ENCODE data around the gene C16orf87. TPM values are rescaled to one million over a fixed set of nuclear protein-coding genes. Genes with fewer than 3 reads are reported as not detected.

Gene C16orf87
- total RNA-seq, 1 donor from 2014 or later: 8.2 TPM

DNA sequence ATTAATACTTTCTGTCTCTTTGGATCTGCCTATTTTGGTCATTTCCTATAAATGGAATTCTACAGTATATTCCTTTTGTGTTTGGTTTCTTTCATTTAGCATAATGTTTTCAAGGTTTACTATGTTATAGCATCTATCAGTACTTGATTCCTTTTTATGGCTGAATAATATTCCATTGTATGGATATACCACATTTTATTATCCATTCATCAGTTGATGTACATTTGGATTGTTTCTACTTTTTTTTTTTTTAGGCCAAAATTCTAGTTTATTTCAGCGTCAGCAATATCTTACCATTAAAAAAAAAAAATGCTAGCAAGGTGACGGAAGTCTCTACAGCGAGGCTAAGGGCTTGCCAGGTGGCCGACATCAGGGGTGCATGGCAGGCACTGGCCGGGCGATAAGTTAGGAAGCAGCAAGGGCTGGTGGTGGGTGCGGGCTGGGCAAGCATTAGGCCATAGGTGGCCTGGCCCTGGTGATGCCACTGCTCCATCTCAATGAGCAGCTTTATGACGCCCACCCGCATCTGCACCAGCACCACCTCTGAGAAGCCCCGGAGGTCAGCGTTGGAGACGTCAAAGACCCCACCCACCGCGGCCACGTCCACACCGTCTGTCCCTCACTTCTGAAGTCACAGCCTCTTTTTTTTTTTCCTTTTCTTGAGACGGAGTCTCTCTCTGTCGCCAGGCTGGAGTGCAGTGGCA lies 11.4 kb upstream of the C16orf87 start:
- intact Hi-C loops (cut with DNase I): no loop called here
- H3K4me3 ChIP-seq: no peak overlapping the region
- no peak for DNase-seq
- TF ChIP-seq, protein P1, sequence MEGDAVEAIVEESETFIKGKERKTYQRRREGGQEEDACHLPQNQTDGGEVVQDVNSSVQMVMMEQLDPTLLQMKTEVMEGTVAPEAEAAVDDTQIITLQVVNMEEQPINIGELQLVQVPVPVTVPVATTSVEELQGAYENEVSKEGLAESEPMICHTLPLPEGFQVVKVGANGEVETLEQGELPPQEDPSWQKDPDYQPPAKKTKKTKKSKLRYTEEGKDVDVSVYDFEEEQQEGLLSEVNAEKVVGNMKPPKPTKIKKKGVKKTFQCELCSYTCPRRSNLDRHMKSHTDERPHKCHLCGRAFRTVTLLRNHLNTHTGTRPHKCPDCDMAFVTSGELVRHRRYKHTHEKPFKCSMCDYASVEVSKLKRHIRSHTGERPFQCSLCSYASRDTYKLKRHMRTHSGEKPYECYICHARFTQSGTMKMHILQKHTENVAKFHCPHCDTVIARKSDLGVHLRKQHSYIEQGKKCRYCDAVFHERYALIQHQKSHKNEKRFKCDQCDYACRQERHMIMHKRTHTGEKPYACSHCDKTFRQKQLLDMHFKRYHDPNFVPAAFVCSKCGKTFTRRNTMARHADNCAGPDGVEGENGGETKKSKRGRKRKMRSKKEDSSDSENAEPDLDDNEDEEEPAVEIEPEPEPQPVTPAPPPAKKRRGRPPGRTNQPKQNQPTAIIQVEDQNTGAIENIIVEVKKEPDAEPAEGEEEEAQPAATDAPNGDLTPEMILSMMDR (IDR thresholded peaks at IDR 0.05): no peak
- H3K27me3 ChIP-seq: peaks cover 12% of the 10 kb centered on the region
- H3K27ac ChIP-seq: no peak overlapping the region
- ATAC-seq: no peak
- no peaks in the 10 kb centered on the region for H3K9me3 ChIP-seq
- no peaks in the 10 kb centered on the region for H3K36me3 ChIP-seq
- H3K4me1 ChIP-seq: no peaks in the 10 kb centered on the region

GRCh38 chr16:46839986-46840443 lies 9.0 kb upstream of the C16orf87 start:
- no peak overlapping the region for H3K4me3 ChIP-seq
- no peaks in the 10 kb centered on the region for H3K4me1 ChIP-seq
- intact Hi-C loops (cut with DNase I): no loop called here
- H3K36me3 ChIP-seq: no peaks in the 10 kb centered on the region
- peaks cover 7% of the 10 kb centered on the region for H3K27me3 ChIP-seq
- no peaks in the 10 kb centered on the region for H3K9me3 ChIP-seq
- no peak for DNase-seq
- no peak overlapping the region for H3K27ac ChIP-seq
- no peak for ATAC-seq
- TF ChIP-seq, protein P1 (IDR thresholded peaks at IDR 0.05): no peak

DNA sequence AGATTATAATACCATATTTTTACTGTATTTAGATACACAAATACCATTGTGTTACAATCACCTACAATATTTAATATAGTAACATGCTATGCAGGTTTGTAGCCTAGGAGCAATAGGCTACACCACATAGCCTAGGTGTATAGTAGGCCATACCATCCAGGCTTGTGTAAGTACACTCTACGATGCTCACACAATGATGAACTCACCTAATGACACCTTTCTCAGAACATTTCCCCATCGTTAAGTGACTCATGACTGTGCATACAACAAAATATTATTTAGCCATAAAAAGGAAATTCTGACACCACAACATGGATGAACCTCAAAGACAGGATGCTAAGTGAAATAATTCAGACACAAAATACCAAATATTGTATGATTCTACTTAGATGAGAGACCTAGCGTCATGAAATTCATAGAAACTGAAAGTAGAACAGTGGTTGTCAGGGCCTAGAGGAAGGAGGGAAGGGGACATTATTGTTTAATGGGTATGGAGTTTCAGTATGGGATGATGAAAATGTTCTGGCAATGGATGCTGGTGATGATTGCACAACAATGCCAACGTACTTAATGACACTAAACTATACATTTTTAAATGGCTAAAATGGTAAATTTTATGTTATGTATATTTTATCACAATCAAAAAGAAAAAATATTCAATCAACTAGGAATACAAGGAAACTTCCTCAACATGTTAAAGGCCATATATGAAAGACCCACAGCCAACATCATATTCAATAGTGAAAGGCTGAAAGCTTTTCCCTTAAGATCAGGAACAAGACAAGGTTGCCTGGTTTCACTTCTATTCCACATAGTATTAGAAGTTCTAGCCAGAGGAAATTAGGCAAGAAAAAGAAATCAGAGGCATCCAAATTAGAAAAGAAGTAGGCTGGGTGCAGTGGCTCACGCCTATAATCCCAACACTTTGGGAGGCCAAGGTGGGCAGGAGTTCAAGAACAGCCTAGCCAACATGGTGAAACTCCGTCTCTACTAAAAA lies 5.9 kb upstream of the C16orf87 start:
- Histone ChIP-seq H3K27ac (no peak overlapping the region), H3K27me3 (no peaks in the 10 kb centered on the region), H3K4me3 (no peak overlapping the region), H3K36me3 (no peaks in the 10 kb centered on the region), H3K9me3 (no peaks in the 10 kb centered on the region), H3K4me1 (no peaks in the 10 kb centered on the region)
- TF ChIP-seq, protein P1 (IDR thresholded peaks at IDR 0.05): no peak
- intact Hi-C loops (cut with DNase I): no loop called here
- peak; percentile 45 for ATAC-seq
- no peak for DNase-seq

GRCh38 chr16:46833460-46833800 lies 2.5 kb upstream of the C16orf87 start:
- Histone ChIP-seq H3K36me3 (no peaks in the 10 kb centered on the region), H3K9me3 (no peaks in the 10 kb centered on the region), H3K4me1 (peaks cover 9% of the 10 kb centered on the region), H3K27ac (no peak overlapping the region), H3K27me3 (no peaks in the 10 kb centered on the region), H3K4me3 (no peak overlapping the region)
- intact Hi-C loops (cut with DNase I): no loop called here
- TF ChIP-seq, protein P1 (IDR thresholded peaks at IDR 0.05): no peak
- DNase-seq (no peak), ATAC-seq (no peak)

DNA sequence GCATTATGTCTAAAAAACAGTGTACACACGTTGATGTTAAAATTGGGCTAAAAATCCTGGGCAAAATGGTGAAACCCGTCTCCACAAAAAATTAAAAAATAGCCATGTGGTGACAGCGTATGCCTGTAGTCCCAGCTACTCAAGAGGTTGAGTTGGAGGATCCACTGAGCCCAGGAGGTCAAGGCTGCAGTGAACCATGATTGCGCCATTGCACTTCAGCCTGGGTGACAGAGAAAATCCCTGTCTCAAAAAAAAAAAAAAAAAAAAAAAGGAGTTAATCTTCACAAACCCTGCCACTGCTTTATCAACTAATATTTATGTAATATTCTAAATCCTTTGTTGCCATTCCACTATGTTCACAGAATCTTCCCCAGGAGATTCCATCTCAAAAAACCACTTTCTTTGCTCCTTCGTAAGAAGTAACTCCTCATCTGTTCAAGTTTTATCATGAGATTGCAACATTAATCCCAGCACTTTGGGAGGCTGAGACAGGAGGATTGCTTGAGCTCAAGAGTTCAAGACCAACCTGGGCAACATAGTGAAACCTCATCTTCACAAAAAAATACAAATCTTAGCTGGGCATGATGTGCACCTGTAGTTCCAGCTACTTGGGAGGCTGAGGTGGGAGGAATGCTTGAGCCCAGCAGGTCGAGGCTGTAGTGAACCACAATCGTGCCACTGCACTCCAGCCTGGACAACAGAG lies 1.9 kb upstream of the C16orf87 start:
- Histone ChIP-seq H3K4me1 (peaks cover 9% of the 10 kb centered on the region), H3K27ac (no peak overlapping the region), H3K27me3 (no peaks in the 10 kb centered on the region), H3K4me3 (no peak overlapping the region), H3K9me3 (no peaks in the 10 kb centered on the region), H3K36me3 (no peaks in the 10 kb centered on the region)
- ATAC-seq (no peak), DNase-seq (no peak)
- TF ChIP-seq, protein P1 (IDR thresholded peaks at IDR 0.05): no peak
- intact Hi-C loops (cut with DNase I): no loop called here

All from upper lobe of right lung (tissue), 1 donor.